ENCODE results near the gene PACRG.

PACRG gene

DNA sequence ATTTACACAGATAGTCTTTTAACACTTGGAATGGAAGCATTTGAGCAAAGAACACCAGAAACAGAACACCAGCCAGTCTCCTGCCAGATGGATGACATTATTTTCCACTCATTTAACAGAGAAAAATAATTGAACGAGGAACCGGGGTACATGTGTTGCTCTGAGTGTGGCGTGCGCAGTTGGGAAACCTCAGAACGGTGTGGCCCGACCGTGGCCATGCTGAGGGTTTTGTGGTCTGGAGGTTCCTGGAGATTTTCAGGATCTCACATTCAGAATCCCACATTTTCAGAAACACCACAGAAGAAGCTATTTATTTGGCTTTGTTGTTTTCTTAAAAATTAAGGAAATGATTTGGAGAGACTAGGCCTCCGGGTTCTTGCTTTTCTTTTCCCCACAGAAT is 559.9 kb downstream of the PACRG start:
- DNase-seq (ENCODE audit: low read depth), result no peak
- TF ChIP-seq, protein P1, sequence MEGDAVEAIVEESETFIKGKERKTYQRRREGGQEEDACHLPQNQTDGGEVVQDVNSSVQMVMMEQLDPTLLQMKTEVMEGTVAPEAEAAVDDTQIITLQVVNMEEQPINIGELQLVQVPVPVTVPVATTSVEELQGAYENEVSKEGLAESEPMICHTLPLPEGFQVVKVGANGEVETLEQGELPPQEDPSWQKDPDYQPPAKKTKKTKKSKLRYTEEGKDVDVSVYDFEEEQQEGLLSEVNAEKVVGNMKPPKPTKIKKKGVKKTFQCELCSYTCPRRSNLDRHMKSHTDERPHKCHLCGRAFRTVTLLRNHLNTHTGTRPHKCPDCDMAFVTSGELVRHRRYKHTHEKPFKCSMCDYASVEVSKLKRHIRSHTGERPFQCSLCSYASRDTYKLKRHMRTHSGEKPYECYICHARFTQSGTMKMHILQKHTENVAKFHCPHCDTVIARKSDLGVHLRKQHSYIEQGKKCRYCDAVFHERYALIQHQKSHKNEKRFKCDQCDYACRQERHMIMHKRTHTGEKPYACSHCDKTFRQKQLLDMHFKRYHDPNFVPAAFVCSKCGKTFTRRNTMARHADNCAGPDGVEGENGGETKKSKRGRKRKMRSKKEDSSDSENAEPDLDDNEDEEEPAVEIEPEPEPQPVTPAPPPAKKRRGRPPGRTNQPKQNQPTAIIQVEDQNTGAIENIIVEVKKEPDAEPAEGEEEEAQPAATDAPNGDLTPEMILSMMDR (conservative IDR thresholded peaks at IDR 0.05; ENCODE audit: low read depth, low read length), result no peak
- H3K4me3 ChIP-seq (ENCODE audit: low read depth, low read length), result no peak overlapping the region

DNA sequence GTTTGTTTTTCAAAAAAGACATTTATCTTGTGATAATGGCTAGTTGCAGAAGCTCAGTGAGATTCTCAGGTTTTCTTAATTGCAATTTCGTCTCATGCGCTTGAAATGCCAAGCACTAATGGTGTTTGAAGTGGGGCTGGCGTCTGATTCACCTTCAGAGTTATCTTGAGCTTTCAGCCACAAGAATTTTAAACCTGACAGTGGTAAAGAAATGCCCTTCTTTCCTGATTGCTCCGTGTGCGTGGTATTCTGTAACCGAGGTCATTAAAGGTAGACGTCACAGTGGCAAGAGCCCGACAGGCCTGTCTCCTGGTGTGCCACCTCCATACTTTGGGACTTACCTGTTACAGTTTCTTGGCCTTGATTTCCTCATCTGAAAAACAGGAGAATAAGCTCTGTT is 560.3 kb downstream of the PACRG start:
- no peak overlapping the region for H3K4me3 ChIP-seq (ENCODE audit: low read depth, low read length)
- TF ChIP-seq, protein P1 (conservative IDR thresholded peaks at IDR 0.05; ENCODE audit: low read depth, low read length), result no peak
- no peak for DNase-seq (ENCODE audit: low read depth)

DNA sequence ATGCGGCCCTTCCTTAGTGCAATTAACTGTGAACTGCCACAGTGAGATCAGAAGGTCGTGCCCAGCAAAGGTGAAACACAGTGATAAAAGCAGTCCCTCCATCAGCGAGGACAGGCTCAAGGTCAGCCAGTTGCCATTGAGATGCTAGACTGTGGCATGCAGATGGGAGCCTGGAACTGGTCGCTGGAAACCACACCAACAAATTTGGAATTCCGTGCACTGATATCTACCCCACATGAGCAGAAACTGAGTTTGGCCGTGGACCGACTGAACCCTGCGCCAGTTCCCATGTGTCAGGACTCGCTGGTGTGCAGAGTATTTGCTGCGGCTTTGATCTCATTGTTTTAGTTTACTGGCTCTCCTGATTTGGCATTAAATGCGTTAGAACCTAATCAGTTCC is 561.1 kb downstream of the PACRG start:
- no peak overlapping the region for H3K4me3 ChIP-seq (ENCODE audit: low read depth, low read length)
- DNase-seq (ENCODE audit: low read depth), result no peak
- TF ChIP-seq, protein P1 (conservative IDR thresholded peaks at IDR 0.05; ENCODE audit: low read depth, low read length), result no peak

DNA sequence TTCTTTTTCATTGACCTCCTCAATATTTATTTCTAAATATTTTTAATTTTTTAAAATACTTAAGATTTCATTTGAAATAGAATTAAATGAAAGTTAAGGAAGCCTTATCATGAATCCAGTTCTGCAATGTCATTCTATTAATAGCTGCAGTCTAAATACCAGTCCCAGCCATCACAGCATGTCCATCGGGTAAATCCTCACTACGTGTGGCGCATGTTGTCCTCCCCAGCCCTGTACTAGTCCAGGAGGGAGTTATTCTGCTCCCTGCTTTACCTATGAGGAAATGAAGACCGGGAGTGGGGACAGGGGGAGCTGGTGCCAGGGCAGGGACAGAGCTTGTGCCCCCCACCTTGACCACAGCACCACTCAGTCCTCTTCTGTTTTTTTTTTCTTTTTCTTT is 561.7 kb downstream of the PACRG start:
- TF ChIP-seq, protein P1 (conservative IDR thresholded peaks at IDR 0.05; ENCODE audit: low read depth, low read length), result no peak
- no peak for DNase-seq (ENCODE audit: low read depth)

DNA sequence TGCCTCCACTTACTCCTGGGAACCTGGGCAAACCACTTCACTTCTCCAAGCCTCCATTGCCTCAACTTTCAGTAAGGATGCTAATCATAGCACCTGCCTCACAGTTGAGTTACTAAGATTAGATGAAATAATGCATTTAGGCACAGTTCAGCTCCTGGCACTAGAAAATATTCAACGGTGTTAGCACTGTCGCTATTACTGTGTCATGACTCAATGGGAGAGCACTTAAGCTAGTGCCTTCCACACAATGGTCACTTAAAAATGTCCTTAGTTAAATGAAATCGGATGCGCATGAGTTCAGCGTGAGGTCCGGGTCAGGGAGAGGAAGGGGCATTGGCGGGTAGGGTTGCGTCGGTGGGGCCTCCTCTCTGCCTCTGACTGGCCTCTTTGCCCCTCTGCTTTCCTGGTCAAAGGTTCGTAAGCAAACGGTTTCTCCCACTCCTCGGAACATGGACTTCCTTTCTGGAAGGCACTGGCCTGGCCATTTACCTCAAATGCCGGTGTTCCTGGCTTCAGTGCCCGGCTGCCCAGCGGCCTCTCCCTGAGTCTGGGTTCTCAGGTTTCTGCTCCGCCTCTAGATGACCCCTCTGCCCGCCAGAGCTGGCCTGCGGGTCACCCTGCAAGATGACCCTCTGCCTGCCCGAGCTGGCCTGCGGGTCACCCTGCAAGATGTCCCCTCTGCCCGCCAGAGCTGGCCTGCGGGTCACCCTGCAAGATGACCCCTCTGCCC is 562.9 kb downstream of the PACRG start:
- H3K4me3 ChIP-seq (ENCODE audit: low read depth, low read length), result no peak overlapping the region
- TF ChIP-seq, protein P1 (conservative IDR thresholded peaks at IDR 0.05; ENCODE audit: low read depth, low read length), result no peak
- no peak for DNase-seq (ENCODE audit: low read depth)

More for the DNA sequence above, 561.7 kb downstream of the PACRG start:
- no peak overlapping the region for H3K4me3 ChIP-seq (ENCODE audit: low read depth, low read length)

DNA sequence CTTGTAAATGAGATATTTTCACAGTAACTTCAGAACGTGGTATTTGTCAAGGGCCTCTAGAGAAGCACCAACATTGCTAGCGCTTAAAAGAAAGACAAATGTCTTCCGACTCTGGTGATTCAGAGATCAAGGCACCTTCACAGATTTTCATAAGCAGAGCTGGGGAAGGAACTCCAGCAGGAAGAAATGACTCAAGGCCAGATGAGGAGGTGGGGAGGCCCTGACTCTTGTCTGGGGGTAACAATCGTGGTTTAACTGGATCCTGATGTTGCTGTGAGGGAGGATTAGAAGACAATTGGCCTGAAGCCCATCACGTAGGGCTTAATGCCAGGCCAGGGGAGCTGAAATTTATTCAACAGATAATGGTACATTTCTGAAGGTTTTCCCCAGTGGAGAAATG is 563.8 kb downstream of the PACRG start:
- DNase-seq (ENCODE audit: low read depth), result peak; percentile 72
- no peak overlapping the region for H3K4me3 ChIP-seq (ENCODE audit: low read depth, low read length)
- TF ChIP-seq, protein P1 (conservative IDR thresholded peaks at IDR 0.05; ENCODE audit: low read depth, low read length), result no peak

DNA sequence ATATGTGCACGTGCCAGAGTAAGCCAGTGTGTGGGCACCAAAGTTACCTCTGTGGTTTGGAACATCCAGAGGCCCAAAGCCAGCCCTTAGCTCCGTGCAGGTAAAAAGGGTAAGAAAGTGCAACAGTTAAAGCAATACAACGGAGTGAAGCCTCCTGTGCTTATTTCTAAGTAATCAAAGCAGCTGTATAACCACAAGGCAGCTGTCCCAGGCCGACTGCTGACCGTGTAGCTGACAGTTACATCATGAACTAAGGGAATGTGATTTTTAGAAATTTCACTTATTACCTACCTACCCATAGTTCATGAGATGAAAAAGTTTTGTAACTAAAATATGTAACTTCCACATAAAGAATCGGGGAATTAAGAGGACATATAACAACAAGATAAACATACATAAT is 565.5 kb downstream of the PACRG start:
- DNase-seq (ENCODE audit: low read depth), result peak; percentile 17
- TF ChIP-seq, protein P1 (conservative IDR thresholded peaks at IDR 0.05; ENCODE audit: low read depth, low read length), result no peak
- no peak overlapping the region for H3K4me3 ChIP-seq (ENCODE audit: low read depth, low read length)

All from choroid plexus epithelial cell (primary cell).